ENCODE results near the gene RIMKLB. TPM values are rescaled to one million over a fixed set of nuclear protein-coding genes. Genes with fewer than 3 reads are reported as not detected.

Gene RIMKLB
- total and polyA plus RNA-seq, 2 of the 8 experiments (the other 6 are each of a cell fraction or from before 2014, with no cell fraction given): 37.8 to 78.2 TPM

DNA sequence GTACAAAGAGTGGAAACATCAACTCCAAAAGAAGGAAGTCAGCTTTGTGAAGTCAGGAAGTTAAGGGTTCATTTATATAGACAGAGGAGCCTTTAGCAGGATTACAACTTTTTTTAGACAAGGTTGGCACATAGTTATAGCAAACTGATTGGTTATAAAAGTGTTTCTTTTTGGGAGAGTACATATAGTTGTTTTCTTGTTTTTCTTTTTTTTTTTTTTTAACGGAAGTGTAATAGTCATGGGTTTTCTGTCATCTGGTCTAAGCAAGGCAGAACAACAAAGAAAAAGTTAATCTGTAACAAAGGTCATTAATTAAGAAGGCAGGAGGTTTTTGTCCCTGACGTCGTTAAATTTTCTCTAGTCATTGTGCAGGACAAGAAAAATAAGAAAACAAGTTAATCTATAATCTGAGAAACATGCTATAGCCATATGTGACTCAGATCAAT is 22.2 kb upstream of the RIMKLB start (continued):
- TF ChIP-seq, protein P1, sequence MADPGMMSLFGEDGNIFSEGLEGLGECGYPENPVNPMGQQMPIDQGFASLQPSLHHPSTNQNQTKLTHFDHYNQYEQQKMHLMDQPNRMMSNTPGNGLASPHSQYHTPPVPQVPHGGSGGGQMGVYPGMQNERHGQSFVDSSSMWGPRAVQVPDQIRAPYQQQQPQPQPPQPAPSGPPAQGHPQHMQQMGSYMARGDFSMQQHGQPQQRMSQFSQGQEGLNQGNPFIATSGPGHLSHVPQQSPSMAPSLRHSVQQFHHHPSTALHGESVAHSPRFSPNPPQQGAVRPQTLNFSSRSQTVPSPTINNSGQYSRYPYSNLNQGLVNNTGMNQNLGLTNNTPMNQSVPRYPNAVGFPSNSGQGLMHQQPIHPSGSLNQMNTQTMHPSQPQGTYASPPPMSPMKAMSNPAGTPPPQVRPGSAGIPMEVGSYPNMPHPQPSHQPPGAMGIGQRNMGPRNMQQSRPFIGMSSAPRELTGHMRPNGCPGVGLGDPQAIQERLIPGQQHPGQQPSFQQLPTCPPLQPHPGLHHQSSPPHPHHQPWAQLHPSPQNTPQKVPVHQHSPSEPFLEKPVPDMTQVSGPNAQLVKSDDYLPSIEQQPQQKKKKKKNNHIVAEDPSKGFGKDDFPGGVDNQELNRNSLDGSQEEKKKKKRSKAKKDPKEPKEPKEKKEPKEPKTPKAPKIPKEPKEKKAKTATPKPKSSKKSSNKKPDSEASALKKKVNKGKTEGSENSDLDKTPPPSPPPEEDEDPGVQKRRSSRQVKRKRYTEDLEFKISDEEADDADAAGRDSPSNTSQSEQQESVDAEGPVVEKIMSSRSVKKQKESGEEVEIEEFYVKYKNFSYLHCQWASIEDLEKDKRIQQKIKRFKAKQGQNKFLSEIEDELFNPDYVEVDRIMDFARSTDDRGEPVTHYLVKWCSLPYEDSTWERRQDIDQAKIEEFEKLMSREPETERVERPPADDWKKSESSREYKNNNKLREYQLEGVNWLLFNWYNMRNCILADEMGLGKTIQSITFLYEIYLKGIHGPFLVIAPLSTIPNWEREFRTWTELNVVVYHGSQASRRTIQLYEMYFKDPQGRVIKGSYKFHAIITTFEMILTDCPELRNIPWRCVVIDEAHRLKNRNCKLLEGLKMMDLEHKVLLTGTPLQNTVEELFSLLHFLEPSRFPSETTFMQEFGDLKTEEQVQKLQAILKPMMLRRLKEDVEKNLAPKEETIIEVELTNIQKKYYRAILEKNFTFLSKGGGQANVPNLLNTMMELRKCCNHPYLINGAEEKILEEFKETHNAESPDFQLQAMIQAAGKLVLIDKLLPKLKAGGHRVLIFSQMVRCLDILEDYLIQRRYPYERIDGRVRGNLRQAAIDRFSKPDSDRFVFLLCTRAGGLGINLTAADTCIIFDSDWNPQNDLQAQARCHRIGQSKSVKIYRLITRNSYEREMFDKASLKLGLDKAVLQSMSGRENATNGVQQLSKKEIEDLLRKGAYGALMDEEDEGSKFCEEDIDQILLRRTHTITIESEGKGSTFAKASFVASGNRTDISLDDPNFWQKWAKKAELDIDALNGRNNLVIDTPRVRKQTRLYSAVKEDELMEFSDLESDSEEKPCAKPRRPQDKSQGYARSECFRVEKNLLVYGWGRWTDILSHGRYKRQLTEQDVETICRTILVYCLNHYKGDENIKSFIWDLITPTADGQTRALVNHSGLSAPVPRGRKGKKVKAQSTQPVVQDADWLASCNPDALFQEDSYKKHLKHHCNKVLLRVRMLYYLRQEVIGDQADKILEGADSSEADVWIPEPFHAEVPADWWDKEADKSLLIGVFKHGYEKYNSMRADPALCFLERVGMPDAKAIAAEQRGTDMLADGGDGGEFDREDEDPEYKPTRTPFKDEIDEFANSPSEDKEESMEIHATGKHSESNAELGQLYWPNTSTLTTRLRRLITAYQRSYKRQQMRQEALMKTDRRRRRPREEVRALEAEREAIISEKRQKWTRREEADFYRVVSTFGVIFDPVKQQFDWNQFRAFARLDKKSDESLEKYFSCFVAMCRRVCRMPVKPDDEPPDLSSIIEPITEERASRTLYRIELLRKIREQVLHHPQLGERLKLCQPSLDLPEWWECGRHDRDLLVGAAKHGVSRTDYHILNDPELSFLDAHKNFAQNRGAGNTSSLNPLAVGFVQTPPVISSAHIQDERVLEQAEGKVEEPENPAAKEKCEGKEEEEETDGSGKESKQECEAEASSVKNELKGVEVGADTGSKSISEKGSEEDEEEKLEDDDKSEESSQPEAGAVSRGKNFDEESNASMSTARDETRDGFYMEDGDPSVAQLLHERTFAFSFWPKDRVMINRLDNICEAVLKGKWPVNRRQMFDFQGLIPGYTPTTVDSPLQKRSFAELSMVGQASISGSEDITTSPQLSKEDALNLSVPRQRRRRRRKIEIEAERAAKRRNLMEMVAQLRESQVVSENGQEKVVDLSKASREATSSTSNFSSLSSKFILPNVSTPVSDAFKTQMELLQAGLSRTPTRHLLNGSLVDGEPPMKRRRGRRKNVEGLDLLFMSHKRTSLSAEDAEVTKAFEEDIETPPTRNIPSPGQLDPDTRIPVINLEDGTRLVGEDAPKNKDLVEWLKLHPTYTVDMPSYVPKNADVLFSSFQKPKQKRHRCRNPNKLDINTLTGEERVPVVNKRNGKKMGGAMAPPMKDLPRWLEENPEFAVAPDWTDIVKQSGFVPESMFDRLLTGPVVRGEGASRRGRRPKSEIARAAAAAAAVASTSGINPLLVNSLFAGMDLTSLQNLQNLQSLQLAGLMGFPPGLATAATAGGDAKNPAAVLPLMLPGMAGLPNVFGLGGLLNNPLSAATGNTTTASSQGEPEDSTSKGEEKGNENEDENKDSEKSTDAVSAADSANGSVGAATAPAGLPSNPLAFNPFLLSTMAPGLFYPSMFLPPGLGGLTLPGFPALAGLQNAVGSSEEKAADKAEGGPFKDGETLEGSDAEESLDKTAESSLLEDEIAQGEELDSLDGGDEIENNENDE (IDR thresholded peaks at IDR 0.05; ENCODE audit: insufficient replicate concordance, low read length): no peak

Data from H1 (cell line).